GM23248 (cell line): ENCODE measurements around the gene LTK. TPM values are rescaled to one million over a fixed set of nuclear protein-coding genes. Genes with fewer than 3 reads are reported as not detected.

Experiments
- DNase-seq: peaks from one replicate; pipeline ENCODE4 v3.0.0-alpha.2; 2015
- H2AFZ ChIP-seq: fragments of 200-600 bp; sonication (generic); 2 replicates; pipeline ENCODE4 v1.6.1; 2016; ENCODE audit warnings: antibody characterized with exemption
- H3F3A ChIP-seq: fragments of 200-600 bp; sonication (generic); 2 replicates; pipeline ENCODE4 v1.6.1; 2016; ENCODE audit warnings: mild to moderate bottlenecking, antibody characterized with exemption, mixed run types; ENCODE audit not compliant: insufficient read depth
- H3K27ac ChIP-seq: fragments of 200-600 bp; sonication (generic); 2 replicates; pipeline ENCODE4 v1.5.1; 2016; ENCODE audit warnings: mild to moderate bottlenecking
- H3K27me3 ChIP-seq: fragments of 200-600 bp; sonication (generic); replicated peaks from 2 replicates; pipeline ENCODE4 v1.6.1; 2016; ENCODE audit warnings: mild to moderate bottlenecking; ENCODE audit not compliant: insufficient read depth
- H3K36me3 ChIP-seq: fragments of 200-600 bp; sonication (generic); 2 replicates; pipeline ENCODE4 v1.6.1; 2016; ENCODE audit warnings: low read depth, mild to moderate bottlenecking
- H3K4me1 ChIP-seq: fragments of 200-600 bp; sonication (generic); 2 replicates; pipeline ENCODE4 v1.6.1; 2016; ENCODE audit warnings: mild to moderate bottlenecking; ENCODE audit not compliant: insufficient read depth
- H3K4me2 ChIP-seq: fragments of 200-600 bp; sonication (generic); one replicate; pipeline ENCODE4 v1.6.1; 2016; ENCODE audit warnings: mild to moderate bottlenecking; ENCODE audit not compliant: unreplicated experiment
- H3K4me3 ChIP-seq: fragments of 200-600 bp; sonication (generic); 2 replicates; pipeline ENCODE4 v1.5.1; 2016; ENCODE audit warnings: mild to moderate bottlenecking
- H3K79me2 ChIP-seq: fragments of 200-600 bp; sonication (generic); 2 replicates; pipeline ENCODE4 v1.6.1; 2016; ENCODE audit warnings: mild to moderate bottlenecking; ENCODE audit not compliant: insufficient read depth
- H3K9ac ChIP-seq: fragments of 200-600 bp; sonication (generic); 2 replicates; pipeline ENCODE4 v1.6.1; 2016; ENCODE audit warnings: mild to moderate bottlenecking
- H3K9me2 ChIP-seq: fragments of 200-600 bp; sonication (generic); 2 replicates; pipeline ENCODE4 v1.6.1; 2016; ENCODE audit warnings: mixed run types, mild to moderate bottlenecking, moderate library complexity; ENCODE audit not compliant: insufficient read depth
- H3K9me3 ChIP-seq: fragments of 200-600 bp; sonication (generic); one replicate; pipeline ENCODE4 v1.6.1; 2017; ENCODE audit warnings: low read depth
- H4K20me1 ChIP-seq: fragments of 200-600 bp; sonication (generic); 2 replicates; pipeline ENCODE4 v1.6.0; 2016; ENCODE audit not compliant: insufficient read depth
- EZH2 ChIP-seq: fragments of 200-600 bp; sonication (generic); IDR thresholded peaks from 2 replicates; pipeline ENCODE4 v1.6.1; 2018; ENCODE audit warnings: antibody characterized with exemption, mild to moderate bottlenecking; ENCODE audit not compliant: insufficient read depth, poor library complexity, severe bottlenecking
- EZH2phosphoT487 ChIP-seq: fragments of 200-600 bp; sonication (generic); IDR thresholded peaks from 2 replicates; pipeline ENCODE4 v1.6.1; 2018; ENCODE audit warnings: antibody characterized with exemption, moderate library complexity, mild to moderate bottlenecking, low read depth; ENCODE audit not compliant: insufficient read depth
- WGBS, 2 experiments: methylation state at CpG; one replicate each; pipeline ENCODE4 v1.1.6; 2015 to 2017; ENCODE audit warnings: low lambda C conversion rate in 2 of 2, low coverage in 1 of 2; ENCODE audit errors: missing lambda C conversion rate in 2 of 2; 5-methylcytosine and 5-hydroxymethylcytosine counted together
- in situ Hi-C: fragments of 300-500 bp; cut with MboI; formaldehyde crosslinking; loops from 2 replicates; pipeline ENCODE4 v1.15.0; 2020
- polyA plus RNA-seq: library from polyadenylated mRNA; unstranded; fragments of >200 nt; fragmentation: Nextera tagmentation; extraction: Ambion mirVana; gene quantifications from 2 replicates; pipeline ENCODE4 v1.2.1, GENCODE V29; 2016
- total RNA-seq: library from RNA; depleted of rRNA; stranded (reverse); fragments of >200 nt; shearing (Covaris generic); gene quantifications from 2 replicates; pipeline ENCODE4 v1.2.3, GENCODE V29; 2014

LTK gene
- total and polyA plus RNA-seq, 2 experiments from 2014 or later: not detected

GRCh38 chr15:41507820-41508290 is 5.8 kb downstream of the LTK start:
- H3K27me3 ChIP-seq: peaks cover 32% of the 10 kb centered on the region
- no peaks in the 10 kb centered on the region for H3K9me2 ChIP-seq
- H3K4me1 ChIP-seq: no peaks in the 10 kb centered on the region; the same call in 1 of the 2 replicates
- H2AFZ ChIP-seq: no peak overlapping the region
- TF ChIP-seq EZH2phosphoT487 (no peak), EZH2 (no peak)
- H3K9ac ChIP-seq: no peak overlapping the region
- no peaks in the 10 kb centered on the region for H3K9me3 ChIP-seq
- no peaks in the 10 kb centered on the region for H4K20me1 ChIP-seq
- no peak for DNase-seq
- no peak overlapping the region for H3K4me3 ChIP-seq
- H3K79me2 ChIP-seq: no peaks in the 10 kb centered on the region
- H3K27ac ChIP-seq: no peak overlapping the region
- in situ Hi-C loops: no loop called here
- 76% methylated on average over 7 of the region's 7 CpGs for WGBS, 2 experiments
- no peaks in the 10 kb centered on the region for H3K36me3 ChIP-seq
- no peak overlapping the region for H3K4me2 ChIP-seq
- H3F3A ChIP-seq: no peaks in the 10 kb centered on the region

GRCh38 chr15:41506796-41507341 is 6.8 kb downstream of the LTK start:
- H3F3A ChIP-seq: no peaks in the 10 kb centered on the region
- 72 to 74% methylated on average over 10 of the region's 10 CpGs for WGBS, 2 experiments
- no peak overlapping the region for H3K9ac ChIP-seq
- in situ Hi-C loops: no loop called here
- no peak overlapping the region for H3K27ac ChIP-seq
- H3K79me2 ChIP-seq: no peaks in the 10 kb centered on the region
- DNase-seq: no peak
- peaks cover 3% of the 10 kb centered on the region; the same call in 1 of the 2 replicates for H3K4me1 ChIP-seq
- no peaks in the 10 kb centered on the region for H3K36me3 ChIP-seq
- H4K20me1 ChIP-seq: no peaks in the 10 kb centered on the region
- peaks cover 30% of the 10 kb centered on the region for H3K27me3 ChIP-seq
- H3K9me3 ChIP-seq: no peaks in the 10 kb centered on the region
- H3K4me3 ChIP-seq: no peak overlapping the region
- H3K4me2 ChIP-seq: no peak overlapping the region
- TF ChIP-seq EZH2phosphoT487 (no peak), EZH2 (no peak)
- no peak overlapping the region for H2AFZ ChIP-seq
- H3K9me2 ChIP-seq: no peaks in the 10 kb centered on the region

GRCh38 chr15:41505776-41506175 is 7.9 kb downstream of the LTK start:
- H3K79me2 ChIP-seq: no peaks in the 10 kb centered on the region
- 91 to 95% methylated on average over 4 of the region's 4 CpGs for WGBS, 2 experiments
- H3K4me2 ChIP-seq: no peak overlapping the region
- no peak overlapping the region for H2AFZ ChIP-seq
- H3K27me3 ChIP-seq: peaks cover 32% of the 10 kb centered on the region
- in situ Hi-C loops: no loop called here
- DNase-seq: no peak
- no peaks in the 10 kb centered on the region for H3K9me3 ChIP-seq
- H3F3A ChIP-seq: no peaks in the 10 kb centered on the region
- H3K9me2 ChIP-seq: no peaks in the 10 kb centered on the region
- no peaks in the 10 kb centered on the region for H4K20me1 ChIP-seq
- no peak overlapping the region for H3K4me3 ChIP-seq
- TF ChIP-seq EZH2phosphoT487: no peak
- no peak for TF ChIP-seq EZH2
- no peaks in the 10 kb centered on the region for H3K36me3 ChIP-seq
- no peak overlapping the region for H3K27ac ChIP-seq
- no peak overlapping the region for H3K9ac ChIP-seq
- peaks cover 3% of the 10 kb centered on the region; the same call in 1 of the 2 replicates for H3K4me1 ChIP-seq

GRCh38 chr15:41504751-41505492 is 8.7 kb downstream of the LTK start:
- in situ Hi-C loops: no loop called here
- Histone ChIP-seq H3K9me2 (no peaks in the 10 kb centered on the region), H3F3A (no peaks in the 10 kb centered on the region), H3K27me3 (peaks cover 30% of the 10 kb centered on the region), H3K79me2 (no peaks in the 10 kb centered on the region), H4K20me1 (no peaks in the 10 kb centered on the region), H3K4me3 (no peak overlapping the region), H2AFZ (no peak overlapping the region), H3K9ac (no peak overlapping the region), H3K27ac (no peak overlapping the region), H3K36me3 (no peaks in the 10 kb centered on the region), H3K4me2 (no peak overlapping the region), H3K9me3 (no peaks in the 10 kb centered on the region), H3K4me1 (peaks cover 3% of the 10 kb centered on the region; the same call in 1 of the 2 replicates)
- DNase-seq: no peak
- WGBS, 2 experiments: 88 to 90% methylated on average over 11 to 13 of the region's 13 CpGs
- no peak for TF ChIP-seq EZH2phosphoT487
- no peak for TF ChIP-seq EZH2
